Endometrial microvascular endothelial cells (primary cell): ENCODE results near the gene RGS11. TPM values are rescaled to one million over a fixed set of nuclear protein-coding genes. Genes with fewer than 3 reads are reported as not detected.

Experiments
- in situ Hi-C: cut with HindIII; loops from 2 replicates; pipeline ENCODE4 v1.10.0; 2017; ENCODE audit warnings: low sequenced_read_pairs, low pct_unique_long_range_greater_than_20kb; ENCODE audit errors: inconsistent ontology term
- total RNA-seq: library from RNA; depleted of rRNA; stranded (reverse); fragments of >200 nt; gene quantifications from one replicate; pipeline ENCODE4 v1.2.3, GENCODE V29; 2015; ENCODE audit errors: inconsistent ontology term

The RGS11 gene
- total RNA-seq, 1 donor from 2014 or later = 1.2 TPM

DNA sequence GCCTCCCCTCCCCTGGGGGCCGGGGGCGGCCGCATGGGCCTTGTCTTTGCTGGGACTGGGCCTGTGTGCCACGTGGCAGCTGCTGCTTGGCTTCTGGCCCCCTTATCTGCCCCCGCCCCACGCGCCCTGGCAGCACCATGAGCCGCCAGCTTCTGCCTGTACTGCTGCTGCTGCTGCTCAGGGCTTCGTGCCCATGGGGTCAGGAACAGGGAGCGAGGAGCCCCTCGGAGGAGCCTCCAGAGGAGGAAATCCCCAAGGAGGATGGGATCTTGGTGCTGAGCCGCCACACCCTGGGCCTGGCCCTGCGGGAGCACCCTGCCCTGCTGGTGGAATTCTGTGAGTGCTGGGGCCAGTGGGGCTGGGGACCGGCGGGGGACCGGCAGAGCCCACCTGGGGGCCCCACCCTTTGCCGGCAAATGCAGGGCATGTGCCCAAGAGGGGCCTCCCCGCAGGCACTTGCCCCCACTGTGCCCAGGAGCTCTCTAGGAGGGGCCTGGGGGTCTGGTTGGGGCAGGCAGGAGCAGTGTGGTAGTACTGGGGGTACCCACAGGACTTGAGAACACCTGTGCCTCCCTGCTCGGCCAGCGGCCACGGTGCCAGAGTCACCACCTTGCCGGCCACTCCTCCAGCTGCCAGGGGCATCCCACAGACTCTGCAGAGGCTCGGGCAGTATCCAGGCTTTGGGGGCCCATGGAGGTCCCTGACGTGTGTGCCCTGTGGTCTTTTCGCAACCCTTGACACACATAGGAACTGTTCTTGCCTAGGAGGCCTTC lies 7.5 kb upstream of the RGS11 start, which contains the start of gene PDIA2:
Gene PDIA2 (plus strand): TSS at position 132 of the 773 bp plus-strand sequence. CDS start 6 bp downstream, at position 138.
- in situ Hi-C loops = no loop called here

DNA sequence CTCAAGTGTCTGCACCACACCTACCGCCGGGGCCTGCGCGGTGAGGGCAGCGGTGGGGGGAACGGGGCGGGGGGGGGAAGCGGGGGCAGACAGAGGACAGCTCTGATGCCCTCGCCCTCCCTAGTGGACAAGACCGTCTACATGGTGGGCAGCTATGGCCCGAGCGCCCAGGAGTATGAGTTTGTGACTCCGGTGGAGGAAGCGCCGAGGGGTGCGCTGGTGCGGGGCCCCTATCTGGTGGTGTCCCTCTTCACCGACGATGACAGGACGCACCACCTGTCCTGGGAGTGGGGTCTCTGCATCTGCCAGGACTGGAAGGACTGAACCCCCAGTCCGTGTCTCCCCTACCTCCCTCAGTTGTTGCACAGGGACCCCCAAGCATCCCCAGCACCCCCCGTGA lies 6.7 kb upstream of the RGS11 start:
- in situ Hi-C loops = no loop called here

DNA sequence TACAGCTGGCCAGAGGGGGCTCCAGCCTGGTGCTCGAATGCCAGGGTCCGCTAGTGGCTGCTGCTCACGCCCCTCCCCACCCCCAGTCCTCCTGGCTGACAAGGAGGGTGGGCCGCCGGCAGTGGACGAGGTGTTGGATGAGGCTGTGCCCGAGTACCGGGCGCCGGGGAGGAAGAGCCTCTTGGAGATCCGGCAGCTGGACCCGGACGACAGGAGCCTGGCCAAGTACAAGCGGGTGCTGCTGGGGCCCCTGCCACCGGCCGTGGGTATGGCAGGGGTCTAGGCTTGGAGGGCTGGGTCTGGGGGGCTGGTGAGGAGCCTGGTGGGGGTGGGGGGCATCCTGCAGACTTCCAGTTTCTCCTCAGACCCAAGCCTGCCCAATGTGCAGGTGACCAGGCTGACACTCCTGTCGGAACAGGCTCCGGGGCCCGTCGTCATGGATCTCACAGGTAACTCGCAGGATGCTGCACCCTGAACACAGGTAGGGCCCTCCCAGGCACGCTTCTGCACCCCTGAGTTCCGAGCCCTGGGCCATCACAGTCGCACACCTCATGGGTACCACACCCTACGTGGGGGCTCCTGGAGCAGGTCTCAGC lies 6.0 kb upstream of the RGS11 start:
- in situ Hi-C loops = no loop called here

DNA sequence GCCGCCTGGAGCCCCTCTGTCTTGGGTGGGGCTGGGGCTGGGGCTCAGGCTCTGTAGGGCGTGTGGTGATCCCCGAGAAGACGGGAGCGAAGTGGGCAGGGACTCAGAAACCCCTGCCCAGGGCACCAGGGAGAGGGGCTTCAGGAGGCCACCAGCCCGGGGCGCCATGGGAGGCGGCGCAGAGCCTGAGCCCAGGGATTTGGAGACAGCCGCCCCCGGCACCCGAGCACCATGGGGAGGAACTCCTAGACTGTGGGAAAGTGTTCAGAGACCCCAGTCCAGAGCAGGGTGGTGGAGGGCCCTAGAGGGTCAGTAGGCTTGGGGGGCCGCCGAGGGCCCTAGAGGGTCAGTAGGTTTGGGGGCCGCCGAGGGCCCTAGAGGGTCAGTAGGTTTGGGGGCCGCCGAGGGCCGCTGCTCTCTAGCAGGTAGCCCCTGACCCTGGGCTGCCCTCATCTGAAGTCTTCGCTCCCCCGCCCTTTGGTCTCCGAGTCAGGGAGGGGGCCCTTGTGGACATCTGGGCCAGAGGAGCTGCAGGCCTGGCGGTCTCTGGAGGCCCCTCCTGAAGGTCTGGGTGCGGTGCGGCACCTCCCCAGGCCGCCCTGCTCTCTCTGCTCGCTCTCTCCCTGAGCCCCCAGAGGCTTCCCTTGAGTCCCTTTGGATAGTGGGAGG lies 5.4 kb upstream of the RGS11 start:
- in situ Hi-C loops = no loop called here

DNA sequence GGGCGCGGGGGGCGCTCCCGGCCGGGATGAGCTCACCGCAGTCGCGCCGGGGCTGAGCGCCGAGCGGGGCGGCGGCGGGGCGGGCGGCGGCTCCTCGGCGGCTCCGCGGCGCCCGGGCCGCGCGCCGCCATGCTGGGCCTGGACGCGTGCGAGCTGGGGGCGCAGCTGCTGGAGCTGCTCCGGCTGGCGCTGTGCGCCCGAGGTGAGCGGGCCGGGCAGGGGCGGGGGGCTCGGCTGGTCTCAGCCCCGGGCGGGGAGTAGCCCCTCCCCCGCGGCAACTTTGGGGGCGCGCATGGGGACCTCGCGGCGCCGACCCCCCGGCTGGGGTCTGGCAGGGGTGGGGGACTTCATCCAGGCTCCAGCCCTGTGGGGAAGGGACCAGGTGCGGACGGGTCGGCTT lies 4.8 kb upstream of the RGS11 start, which contains the start of gene ARHGDIG:
Gene ARHGDIG (plus strand): TSS at position 40 of the 400 bp plus-strand sequence. CDS start 90 bp downstream, at position 130.
- in situ Hi-C loops = no loop called here

DNA sequence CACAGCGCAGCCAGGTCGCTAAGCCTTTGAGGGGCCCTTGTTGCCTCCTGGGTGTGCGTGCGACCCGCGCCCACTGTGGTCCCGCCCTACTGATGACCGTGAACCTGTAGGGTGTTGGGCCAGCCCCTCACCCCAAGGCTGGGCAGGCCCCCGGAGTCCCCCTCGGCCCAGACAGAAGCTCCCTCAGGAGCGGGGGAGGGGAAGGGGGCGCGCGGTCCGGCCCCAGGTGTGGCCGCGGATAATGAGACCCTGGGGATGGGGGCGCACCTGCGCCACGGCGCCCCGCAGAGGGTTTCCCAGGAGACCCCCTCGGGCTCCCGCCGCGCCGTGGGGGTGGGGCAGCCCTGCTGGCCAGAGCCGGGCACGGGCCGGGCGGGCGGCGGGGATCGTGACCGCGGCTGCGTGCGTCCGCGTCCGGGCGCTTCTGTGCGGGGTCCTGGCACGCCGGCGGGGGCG lies 4.3 kb upstream of the RGS11 start:
- in situ Hi-C loops = no loop called here

DNA sequence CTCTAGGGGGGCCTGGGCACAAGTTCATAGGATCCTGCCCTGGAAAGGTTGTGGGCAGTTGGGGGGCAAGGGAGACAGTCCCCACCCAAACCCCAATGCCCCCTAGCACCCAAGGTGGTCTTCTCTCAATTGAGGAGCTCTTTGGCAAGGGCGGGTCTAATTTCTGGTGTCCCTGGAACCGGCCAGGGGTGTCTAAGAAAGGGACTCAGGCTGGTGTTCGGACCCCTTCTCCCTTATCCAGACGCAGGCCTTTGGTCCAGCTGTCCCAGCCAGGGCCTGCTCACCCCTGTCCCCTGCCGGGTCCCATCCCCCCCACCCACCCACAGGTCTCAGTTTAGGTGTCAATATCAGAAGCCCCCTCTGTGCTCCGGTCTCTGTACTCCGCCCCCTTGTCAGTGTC lies 3.8 kb upstream of the RGS11 start:
- in situ Hi-C loops = no loop called here

DNA sequence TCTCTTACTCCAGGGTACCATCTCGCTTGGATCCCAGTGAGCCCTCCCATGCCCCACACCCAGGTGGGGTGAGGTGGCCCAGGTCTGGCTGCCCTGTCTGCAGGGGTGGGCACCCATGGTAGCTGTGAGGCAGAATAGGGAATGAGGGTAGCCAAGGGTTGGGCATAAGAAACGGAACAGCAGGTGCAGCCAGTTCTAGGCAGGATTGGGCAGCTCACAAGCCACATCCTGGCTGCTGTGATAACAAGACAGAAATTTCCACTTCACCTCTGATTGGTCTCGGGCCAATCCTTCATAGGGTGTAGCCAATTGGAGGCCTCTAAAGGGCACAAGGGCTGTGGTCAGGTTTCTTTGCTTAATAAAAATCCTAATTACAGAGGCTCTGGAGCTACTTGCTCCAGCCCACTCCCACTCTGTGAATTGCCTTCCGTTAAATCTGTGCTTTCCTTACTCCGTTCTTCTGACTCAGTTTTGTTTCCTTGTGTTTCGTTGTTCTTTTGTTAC lies 3.2 kb upstream of the RGS11 start:
- in situ Hi-C loops = no loop called here

DNA sequence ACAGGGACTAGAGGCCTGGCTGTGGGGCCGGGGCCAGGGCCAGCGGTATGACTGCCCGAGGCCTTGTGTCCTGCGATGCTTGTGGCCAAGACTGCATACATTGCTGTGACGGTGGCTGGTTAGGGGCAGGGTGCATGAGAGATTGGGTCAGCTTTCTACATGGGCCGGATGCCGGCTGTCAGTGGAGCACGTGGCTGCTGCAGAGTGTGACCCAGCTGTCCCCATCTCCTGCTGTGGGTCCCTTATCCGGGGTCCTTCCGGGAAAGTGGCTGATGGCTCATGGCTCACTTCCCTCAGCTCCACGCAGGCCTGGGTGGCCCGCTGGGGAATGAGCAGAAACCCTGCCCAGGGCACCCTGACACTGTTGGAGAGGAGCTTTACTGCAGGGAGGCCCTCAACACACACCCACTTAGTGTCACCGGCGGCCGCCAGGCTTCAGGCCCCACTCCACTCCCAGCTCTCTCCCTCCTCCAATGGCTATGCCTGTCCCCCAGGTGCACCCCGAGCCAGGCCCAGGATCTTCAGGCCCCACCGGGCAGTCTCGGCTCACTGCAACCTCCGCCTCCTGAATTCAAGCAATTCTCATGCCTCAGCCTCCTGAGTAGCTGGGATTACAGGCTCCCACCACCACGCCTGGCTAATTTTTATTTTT lies 808 bp upstream of the RGS11 start:
- in situ Hi-C loops = no loop called here

DNA sequence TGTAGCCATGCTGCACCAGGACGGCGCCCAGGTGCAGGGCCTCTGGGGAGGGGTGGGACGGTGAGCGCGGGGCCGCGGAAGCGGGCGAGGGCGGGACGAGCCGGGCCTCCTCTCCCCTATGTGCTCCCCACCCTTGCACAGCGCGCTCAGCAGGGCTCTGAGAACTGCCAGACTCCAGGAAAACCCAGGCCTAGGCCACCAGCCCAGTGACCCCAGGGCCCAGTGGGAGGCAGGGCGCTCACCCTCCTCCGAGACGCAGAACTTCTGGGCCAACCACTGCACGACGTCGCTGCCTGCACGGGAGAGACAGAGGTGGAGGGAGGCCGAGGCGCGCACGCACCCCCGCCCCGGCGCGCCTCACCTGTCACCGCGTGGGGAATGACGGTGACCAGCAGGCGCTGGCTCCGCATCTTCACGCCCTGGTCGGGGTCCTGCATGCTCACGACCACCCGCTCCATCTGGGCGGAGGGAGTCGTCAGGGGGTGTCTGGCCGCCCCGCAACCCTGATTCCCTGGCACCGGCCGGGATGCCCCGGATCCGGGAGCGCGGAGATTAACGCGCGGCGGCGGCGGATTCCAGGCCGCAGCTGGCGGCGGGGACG lies 603 bp downstream of the RGS11 start:
- in situ Hi-C loops = no loop called here

DNA sequence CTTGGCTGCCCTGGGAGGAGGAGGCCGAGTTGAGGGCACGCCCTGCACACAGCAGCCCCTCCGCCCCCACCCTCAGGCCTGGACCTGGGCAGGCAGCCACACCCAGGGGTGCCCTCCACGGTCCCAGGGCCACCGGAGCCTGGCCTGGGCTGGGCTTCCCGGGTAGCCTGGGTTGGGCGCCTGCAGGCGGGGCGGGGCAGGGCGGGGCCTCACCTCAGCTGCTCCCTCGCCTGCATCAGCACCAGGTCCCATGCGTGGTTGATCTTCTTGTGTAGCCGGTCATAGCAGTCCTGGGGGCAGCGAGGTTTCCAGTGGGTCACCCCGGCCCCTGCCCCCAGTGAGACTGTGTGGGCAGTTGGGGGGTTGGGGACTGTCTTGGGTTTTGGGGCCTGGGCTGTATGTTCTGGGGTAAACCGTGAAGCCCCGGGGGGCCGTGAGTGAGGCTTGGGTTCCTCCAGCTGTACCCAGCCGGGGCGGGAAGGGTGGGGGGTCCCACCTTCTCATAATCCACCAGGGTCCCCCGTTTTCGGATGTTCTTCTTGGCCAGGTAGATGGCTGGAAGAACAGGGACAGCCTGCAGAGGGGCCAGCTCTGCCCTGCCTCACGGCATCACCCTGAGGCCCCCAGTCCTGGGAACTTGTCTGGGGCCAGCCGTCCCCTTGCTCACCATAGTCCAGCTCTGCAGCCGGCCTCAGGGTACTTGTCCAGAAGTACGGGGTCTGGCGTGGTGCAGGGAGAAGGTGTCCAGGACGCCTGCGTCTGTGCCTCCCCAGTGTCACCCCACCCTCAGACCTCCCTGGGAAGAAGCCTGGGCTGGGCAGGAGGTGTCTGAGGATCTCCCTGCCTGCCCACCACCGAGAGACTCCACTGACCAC lies 2.0 kb downstream of the RGS11 start:
- in situ Hi-C loops = no loop called here

DNA sequence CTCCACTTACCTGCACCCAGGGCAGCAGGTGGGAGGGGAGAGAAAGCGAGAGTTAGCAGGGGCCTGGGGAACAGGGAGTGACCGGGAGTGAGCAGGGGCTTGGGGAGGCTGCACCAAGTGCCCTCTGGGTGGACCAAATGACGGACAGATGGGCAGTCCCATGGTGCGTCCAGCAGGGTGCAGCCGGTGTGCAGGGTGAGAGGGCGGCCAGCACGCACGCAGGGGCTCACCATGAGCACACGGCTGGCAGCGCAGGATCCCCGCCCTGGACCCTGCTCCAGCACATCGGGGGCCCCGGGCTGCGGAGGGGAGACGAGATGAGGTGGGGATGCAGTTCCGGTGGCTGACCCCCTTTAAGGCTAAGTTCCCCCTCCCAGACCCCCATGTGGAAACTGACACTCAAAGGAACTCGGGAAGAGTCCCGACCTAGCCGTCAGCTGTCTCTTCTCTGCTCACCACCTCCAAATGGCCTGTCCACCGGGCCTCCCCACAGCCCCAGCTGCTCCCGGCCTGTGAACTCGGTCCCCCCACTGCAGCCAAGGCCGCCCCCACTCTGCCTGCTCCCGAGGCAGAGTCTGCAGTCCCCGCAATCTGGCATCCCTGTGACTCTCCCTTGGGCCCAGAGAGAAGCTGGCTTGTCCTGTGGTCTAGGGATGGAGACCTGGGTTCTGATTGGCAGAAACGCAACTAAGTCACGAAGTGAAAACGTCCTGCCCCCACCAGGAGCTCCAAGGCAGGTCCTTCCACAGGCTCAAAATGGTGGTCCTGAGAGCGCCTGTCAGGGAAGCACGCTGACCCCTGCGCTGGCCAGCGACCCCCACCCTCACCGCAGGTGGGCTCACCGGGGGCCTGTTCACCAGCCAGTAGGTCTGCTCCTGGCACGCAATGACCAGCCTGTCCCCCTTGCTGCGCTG lies 2.9 kb downstream of the RGS11 start:
- in situ Hi-C loops = no loop called here

DNA sequence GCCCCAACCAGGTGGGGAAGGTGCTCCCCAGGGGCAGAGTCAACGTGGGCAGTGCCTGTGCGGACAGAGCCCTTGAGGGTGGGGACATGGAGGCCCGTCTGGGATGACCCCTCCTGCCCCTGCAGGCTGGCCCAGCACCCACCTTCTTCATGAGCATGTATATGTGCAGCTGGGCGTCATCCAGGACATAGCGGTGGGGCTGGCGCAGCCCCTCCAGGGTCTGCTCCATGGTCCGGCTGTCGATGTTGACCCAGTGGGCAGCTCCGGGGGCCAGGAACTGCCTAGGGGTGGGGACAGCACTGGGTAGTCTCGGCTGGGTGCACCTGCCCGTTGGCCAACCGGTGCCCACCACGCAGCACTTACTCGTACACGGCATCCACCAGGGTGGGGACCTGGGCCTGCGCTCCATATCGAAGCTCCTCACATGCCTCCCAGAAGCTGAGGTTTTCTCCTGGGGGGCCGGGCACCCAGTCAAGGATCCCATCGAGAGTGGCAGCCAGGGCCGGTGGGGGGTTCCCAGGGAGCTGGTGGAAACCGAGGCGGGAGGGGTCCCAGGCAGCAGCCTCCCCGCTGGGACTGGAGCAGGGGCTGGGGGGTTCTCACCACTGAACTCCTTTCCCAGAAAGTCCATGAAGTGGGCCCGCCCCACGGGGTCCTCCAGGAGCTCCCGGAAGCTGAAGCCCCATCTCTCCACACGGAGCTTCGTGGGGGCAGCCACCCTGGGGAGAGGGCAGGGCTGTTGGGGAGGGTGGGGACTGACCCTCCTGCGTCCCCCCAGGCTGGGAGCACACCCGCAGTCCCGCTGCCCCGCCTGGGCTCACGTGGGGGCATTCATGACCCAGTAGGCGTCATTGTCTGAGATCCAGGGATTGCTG lies 5.1 kb downstream of the RGS11 start:
- in situ Hi-C loops = no loop called here

DNA sequence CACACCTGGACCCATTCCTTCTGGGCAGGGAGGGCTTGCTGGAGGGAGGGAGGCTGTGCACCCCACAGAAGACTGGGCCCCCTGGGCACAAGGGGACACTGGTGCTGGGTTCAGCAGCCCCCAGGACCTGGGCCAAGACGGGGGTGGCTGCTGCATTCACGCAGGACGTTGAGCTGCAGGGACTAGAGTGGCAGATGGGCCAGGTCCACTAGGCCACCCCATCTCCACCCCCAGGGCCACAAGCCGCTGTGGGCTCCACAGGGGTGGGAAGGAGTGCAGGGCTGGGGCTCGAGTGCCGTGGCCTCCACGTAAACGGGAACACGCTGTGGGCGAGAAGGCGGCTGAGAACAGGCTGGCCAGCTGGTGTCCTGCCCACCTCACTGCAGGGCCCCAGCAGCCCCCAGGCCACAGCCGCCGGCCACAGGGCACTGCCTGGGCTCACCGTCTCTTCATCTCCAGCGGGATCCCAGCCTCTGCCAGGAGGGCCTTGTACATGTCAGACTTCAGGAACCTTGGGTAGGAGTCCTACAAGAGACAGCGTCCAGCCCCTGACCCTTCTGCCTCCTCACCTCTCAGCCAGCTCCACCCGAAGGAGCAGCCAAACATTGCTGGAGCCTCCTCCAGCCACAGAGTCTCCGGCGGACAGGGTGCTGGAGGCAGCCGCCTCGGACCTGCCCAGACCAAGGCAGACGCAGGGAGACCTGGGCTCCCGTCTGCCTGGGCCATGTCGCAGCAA lies 6.5 kb downstream of the RGS11 start:
- in situ Hi-C loops = no loop called here
